Astrocyte of the cerebellum (primary cell): Measurements from ENCODE around the gene ACAD9.
A peak's percentile ranks its signal among the peaks of the same experiment; 100 is the strongest.

Experiments
- DNase-seq: peaks from one replicate; pipeline ENCODE4 v3.0.0-alpha.2; 2011; ENCODE audit warnings: low read depth
- H3K4me3 ChIP-seq: 2 replicates; pipeline ENCODE4 v1.5.1; 2011; ENCODE audit warnings: mild to moderate bottlenecking, low read depth, low read length, moderate library complexity
- in situ Hi-C: cut with HindIII; loops from 2 replicates; pipeline ENCODE4 v1.10.0; 2017; ENCODE audit warnings: low sequenced_read_pairs
- TF ChIP-seq, protein P1 (sequence below): IDR thresholded peaks from 2 replicates; pipeline ENCODE4 v1.5.1; 2012; ENCODE audit warnings: low read length, low read depth, moderate library complexity, mild to moderate bottlenecking; ENCODE audit errors: missing control alignments

Gene ACAD9

DNA sequence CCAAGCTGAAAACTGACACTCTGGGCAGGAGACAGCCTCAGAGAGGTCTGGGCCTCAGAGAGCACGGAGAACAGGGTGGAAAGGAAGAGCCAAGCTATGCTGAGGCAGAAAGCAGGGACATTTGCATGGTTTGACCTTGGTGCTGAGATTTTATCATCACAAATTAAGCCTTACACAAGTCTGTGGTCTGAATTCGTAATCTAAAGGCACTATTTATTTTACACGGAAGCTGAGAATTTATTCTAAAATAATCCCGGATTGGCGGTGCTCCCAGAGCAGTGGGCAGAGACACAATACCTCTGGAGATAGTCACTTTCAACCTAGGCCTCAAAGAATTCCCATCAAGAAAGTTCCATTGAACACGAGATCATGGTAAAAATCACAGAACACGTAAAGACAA is 67.0 kb downstream of the ACAD9 start:
- H3K4me3 ChIP-seq, result no peak overlapping the region
- no peak for DNase-seq
- in situ Hi-C loops, result no loop called here
- TF ChIP-seq, protein P1, sequence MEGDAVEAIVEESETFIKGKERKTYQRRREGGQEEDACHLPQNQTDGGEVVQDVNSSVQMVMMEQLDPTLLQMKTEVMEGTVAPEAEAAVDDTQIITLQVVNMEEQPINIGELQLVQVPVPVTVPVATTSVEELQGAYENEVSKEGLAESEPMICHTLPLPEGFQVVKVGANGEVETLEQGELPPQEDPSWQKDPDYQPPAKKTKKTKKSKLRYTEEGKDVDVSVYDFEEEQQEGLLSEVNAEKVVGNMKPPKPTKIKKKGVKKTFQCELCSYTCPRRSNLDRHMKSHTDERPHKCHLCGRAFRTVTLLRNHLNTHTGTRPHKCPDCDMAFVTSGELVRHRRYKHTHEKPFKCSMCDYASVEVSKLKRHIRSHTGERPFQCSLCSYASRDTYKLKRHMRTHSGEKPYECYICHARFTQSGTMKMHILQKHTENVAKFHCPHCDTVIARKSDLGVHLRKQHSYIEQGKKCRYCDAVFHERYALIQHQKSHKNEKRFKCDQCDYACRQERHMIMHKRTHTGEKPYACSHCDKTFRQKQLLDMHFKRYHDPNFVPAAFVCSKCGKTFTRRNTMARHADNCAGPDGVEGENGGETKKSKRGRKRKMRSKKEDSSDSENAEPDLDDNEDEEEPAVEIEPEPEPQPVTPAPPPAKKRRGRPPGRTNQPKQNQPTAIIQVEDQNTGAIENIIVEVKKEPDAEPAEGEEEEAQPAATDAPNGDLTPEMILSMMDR, result no peak

DNA sequence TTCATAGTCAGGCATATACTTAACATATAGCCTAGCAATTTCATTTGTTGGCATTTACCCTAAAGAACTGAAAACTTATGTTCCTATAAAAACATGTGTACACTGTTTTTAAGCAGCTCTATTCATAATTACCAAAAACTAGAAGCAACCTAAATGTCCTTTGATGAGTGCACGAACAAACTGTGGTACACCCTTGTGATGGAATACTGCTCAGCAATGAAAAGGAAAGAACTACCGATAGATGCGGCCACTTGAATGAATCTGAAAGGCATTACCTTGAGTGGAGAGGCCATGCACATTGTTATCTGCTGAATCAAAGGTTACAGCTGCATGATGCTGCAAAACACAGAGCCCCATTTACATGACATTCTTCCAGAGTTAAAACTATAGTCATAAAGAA is 69.7 kb downstream of the ACAD9 start:
- H3K4me3 ChIP-seq, result no peak overlapping the region
- no peak for DNase-seq
- in situ Hi-C loops, result no loop called here
- TF ChIP-seq, protein P1, result no peak

DNA sequence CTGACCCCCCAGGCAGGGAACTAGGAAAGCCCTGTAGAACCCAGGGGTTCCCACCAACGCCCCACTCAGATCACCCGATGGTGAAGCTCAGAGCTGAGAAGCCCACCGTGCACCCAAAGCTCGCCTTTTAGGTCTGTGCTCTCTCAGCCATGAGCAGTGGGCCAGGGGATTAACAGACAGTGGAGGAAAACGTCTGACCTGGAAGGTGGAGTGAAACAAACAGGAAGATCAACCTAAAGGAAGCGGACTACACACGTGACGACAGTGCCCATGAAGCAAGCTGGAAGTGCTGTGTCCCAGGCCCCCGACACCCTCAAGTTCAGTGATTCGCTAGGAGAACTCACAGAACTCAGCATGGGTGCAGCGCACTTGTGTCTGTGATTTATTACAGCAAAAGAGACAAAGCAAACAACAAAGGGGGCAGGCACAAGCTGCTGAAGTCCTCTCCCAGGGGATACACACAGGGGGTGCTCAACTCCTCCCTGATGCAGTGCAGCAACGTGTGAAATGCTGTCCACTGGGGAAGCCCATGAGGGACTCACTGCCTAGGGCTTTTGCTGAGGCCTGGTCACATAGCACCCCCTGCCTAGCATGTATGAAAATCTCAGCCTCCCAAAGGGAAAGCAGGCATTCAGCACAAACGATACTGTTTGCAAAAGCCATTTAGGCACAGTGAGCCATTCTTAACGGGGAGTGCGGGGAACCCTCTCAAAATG is 71.0 kb downstream of the ACAD9 start:
- in situ Hi-C loops, result no loop called here
- no peak overlapping the region for H3K4me3 ChIP-seq
- TF ChIP-seq, protein P1, result peak; percentile 41
- DNase-seq, result no peak

DNA sequence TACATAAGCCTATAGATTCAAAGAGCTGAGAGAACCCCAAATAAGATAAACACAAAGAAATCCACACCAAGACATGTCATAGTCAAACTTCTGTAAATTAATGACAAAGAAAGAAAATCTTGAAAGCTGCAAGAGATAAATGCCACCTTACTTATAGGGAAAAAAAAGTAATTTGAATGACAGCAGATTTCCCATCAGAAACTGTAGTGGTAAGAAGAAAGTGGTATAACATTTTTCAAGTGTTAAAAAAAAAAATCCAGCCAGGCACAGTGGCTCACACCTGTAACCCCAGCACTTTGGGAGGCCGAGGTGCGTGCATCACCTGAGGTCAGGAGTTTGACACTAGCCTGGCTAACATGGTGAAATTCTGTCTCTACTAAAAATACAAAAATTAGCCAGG is 77.0 kb downstream of the ACAD9 start:
- H3K4me3 ChIP-seq, result no peak overlapping the region
- TF ChIP-seq, protein P1, result no peak
- in situ Hi-C loops, result no loop called here
- DNase-seq, result no peak
